MM.1S (cell line): ENCODE results near the gene CLEC16A.

Experiments used
- DNase-seq: peaks from one replicate; pipeline ENCODE4 v3.0.0-alpha.2; 2015
- H2AFZ ChIP-seq: fragments of 300-600 bp; sonication (generic); 2 replicates; pipeline ENCODE4 v1.6.0; 2016; ENCODE audit warnings: antibody characterized with exemption, low read length
- H3F3A ChIP-seq: fragments of 300-600 bp; sonication (generic); 2 replicates; pipeline ENCODE4 v1.6.1; 2016; ENCODE audit warnings: mild to moderate bottlenecking, antibody characterized with exemption, low read length, moderate library complexity, mixed read lengths; ENCODE audit not compliant: insufficient read depth
- H3K27ac ChIP-seq: fragments of 300-600 bp; sonication (generic); 2 replicates; pipeline ENCODE4 v1.5.1; 2016; ENCODE audit warnings: mild to moderate bottlenecking, low read length
- H3K27me3 ChIP-seq: fragments of 300-600 bp; sonication (generic); replicated peaks from 2 replicates; pipeline ENCODE4 v1.6.0; 2016; ENCODE audit warnings: low read length; ENCODE audit not compliant: insufficient read depth
- H3K36me3 ChIP-seq: fragments of 300-600 bp; sonication (generic); replicated peaks from 2 replicates; pipeline ENCODE4 v1.6.1; 2016; ENCODE audit warnings: mild to moderate bottlenecking, low read length, mixed read lengths; ENCODE audit not compliant: insufficient read depth
- H3K4me1 ChIP-seq: fragments of 300-600 bp; sonication (generic); 2 replicates; pipeline ENCODE4 v1.6.1; 2016; ENCODE audit warnings: low read length, mixed read lengths
- H3K4me2 ChIP-seq: fragments of 300-600 bp; sonication (generic); 2 replicates; pipeline ENCODE4 v1.6.0; 2016; ENCODE audit warnings: low read depth, low read length
- H3K4me3 ChIP-seq: fragments of 300-600 bp; sonication (generic); 2 replicates; pipeline ENCODE4 v1.5.1; 2016; ENCODE audit warnings: low read length, mixed read lengths
- H3K79me2 ChIP-seq: fragments of 300-600 bp; sonication (generic); 2 replicates; pipeline ENCODE4 v1.6.1; 2016; ENCODE audit warnings: mixed run types, low read length, mixed read lengths
- H3K9ac ChIP-seq: fragments of 300-600 bp; sonication (generic); 2 replicates; pipeline ENCODE4 v1.6.1; 2016; ENCODE audit warnings: low read length, mixed read lengths
- H3K9me2 ChIP-seq: fragments of 300-600 bp; sonication (generic); replicated peaks from 2 replicates; pipeline ENCODE4 v1.6.1; 2016; ENCODE audit warnings: mild to moderate bottlenecking, low read length, mixed read lengths; ENCODE audit not compliant: insufficient read depth
- H3K9me3 ChIP-seq: fragments of 300-600 bp; sonication (generic); replicated peaks from 2 replicates; pipeline ENCODE4 v1.6.1; 2016; ENCODE audit warnings: mild to moderate bottlenecking, low read length, mixed read lengths; ENCODE audit not compliant: insufficient read depth
- H4K20me1 ChIP-seq: fragments of 300-600 bp; sonication (generic); 2 replicates; pipeline ENCODE4 v1.6.1; 2016; ENCODE audit warnings: mild to moderate bottlenecking, low read length, moderate library complexity, mixed read lengths; ENCODE audit not compliant: insufficient read depth
- EZH2 ChIP-seq: fragments of 300-600 bp; sonication (generic); optimal IDR thresholded peaks from 2 replicates; pipeline ENCODE3; 2017; ENCODE audit warnings: low read depth, mild to moderate bottlenecking, antibody characterized with exemption, low read length, mixed read lengths
- EZH2phosphoT487 ChIP-seq: fragments of 300-600 bp; sonication (generic); IDR thresholded peaks from 2 replicates; pipeline ENCODE4 v1.6.1; 2018; ENCODE audit warnings: antibody characterized with exemption, low read length
- TF ChIP-seq, protein P1 (sequence below): fragments of 300-600 bp; sonication (generic); IDR thresholded peaks from 2 replicates; pipeline ENCODE4 v1.5.1; 2016; ENCODE audit warnings: antibody characterized with exemption, low read length, mixed read lengths

CLEC16A gene

DNA sequence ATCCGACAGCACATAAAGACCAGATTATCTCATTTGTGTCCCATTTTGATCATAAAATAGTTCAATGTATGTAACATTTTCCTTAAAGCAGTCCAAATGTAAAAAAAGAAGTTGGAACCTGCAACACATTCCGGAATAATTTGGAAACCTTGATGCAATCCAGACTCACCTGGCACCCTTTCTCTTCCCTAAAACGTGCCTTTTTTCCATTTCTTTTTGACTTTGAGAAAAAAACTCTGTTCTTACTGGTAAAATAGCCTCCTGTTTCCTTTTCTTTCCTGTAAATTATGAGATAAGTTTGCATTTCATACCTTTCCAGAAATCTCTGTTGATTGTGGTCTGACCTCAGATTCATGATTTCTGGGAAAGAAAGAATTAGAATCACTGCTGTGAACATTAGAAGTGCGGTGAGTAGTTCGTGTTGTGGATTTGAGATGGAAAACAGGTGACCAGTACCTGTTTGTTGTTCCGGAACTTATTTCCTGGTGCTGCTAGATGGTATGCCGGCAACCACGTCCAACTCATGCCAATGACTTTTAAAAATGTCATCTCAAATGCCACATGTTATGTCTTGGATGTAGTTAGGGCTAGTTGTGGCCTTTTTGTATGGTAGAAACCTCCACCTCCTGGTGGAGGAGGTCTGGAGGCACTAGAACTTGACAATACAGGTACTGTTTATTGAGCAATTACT lies 203.5 kb downstream of the CLEC16A start:
- no peak overlapping the region for H2AFZ ChIP-seq
- no peak for DNase-seq
- H3K27me3 ChIP-seq, result no peaks in the 10 kb centered on the region
- H3K4me3 ChIP-seq, result no peak overlapping the region
- H3K36me3 ChIP-seq, result no peaks in the 10 kb centered on the region
- H4K20me1 ChIP-seq, result no peaks in the 10 kb centered on the region
- no peak for TF ChIP-seq EZH2
- TF ChIP-seq EZH2phosphoT487, result no peak
- TF ChIP-seq, protein P1, sequence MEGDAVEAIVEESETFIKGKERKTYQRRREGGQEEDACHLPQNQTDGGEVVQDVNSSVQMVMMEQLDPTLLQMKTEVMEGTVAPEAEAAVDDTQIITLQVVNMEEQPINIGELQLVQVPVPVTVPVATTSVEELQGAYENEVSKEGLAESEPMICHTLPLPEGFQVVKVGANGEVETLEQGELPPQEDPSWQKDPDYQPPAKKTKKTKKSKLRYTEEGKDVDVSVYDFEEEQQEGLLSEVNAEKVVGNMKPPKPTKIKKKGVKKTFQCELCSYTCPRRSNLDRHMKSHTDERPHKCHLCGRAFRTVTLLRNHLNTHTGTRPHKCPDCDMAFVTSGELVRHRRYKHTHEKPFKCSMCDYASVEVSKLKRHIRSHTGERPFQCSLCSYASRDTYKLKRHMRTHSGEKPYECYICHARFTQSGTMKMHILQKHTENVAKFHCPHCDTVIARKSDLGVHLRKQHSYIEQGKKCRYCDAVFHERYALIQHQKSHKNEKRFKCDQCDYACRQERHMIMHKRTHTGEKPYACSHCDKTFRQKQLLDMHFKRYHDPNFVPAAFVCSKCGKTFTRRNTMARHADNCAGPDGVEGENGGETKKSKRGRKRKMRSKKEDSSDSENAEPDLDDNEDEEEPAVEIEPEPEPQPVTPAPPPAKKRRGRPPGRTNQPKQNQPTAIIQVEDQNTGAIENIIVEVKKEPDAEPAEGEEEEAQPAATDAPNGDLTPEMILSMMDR, result no peak
- H3K27ac ChIP-seq, result no peak overlapping the region
- H3K4me2 ChIP-seq, result no peak overlapping the region
- no peaks in the 10 kb centered on the region for H3K4me1 ChIP-seq
- no peaks in the 10 kb centered on the region for H3K79me2 ChIP-seq
- no peaks in the 10 kb centered on the region for H3K9me2 ChIP-seq
- no peaks in the 10 kb centered on the region for H3K9me3 ChIP-seq
- no peak overlapping the region for H3K9ac ChIP-seq
- H3F3A ChIP-seq, result no peaks in the 10 kb centered on the region

DNA sequence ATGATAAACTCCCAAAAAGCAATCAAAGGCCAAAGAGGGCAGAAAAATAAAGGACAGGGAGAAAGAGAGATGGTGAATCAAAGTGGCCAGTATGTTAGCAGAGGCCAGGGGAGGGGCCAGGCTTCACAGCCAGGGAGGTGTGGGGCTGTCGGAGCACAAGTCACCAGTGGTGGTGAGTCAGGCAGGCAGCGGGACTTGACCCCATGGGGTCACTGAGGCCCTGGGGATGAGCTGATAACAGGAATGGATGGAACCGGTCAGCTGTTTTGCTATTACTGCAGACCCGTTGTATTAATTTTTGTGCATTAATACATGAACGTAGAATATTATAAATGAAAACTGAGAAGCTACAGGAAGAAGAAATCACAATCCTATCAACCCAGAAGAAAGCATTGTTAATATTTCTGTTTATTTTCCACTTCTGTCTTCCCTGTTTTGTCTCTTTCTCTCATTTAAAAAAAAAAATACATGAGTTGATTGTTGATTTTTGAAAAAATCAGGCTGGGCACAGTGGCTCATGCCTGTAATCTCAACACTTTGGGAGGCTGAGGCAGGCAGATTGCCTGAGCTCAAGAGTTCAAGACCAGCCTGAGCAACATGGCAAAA lies 204.8 kb downstream of the CLEC16A start:
- H3K79me2 ChIP-seq, result no peaks in the 10 kb centered on the region
- H3K4me2 ChIP-seq, result no peak overlapping the region
- H3K27ac ChIP-seq, result no peak overlapping the region
- H3K27me3 ChIP-seq, result no peaks in the 10 kb centered on the region
- H3K36me3 ChIP-seq, result no peaks in the 10 kb centered on the region
- no peak for DNase-seq
- no peak overlapping the region for H3K9ac ChIP-seq
- H3K4me1 ChIP-seq, result no peaks in the 10 kb centered on the region
- TF ChIP-seq, protein P1, result no peak
- TF ChIP-seq EZH2 (no peak), EZH2phosphoT487 (no peak)
- H4K20me1 ChIP-seq, result no peaks in the 10 kb centered on the region
- H3F3A ChIP-seq, result no peaks in the 10 kb centered on the region
- no peak overlapping the region for H3K4me3 ChIP-seq
- H3K9me2 ChIP-seq, result no peaks in the 10 kb centered on the region
- H2AFZ ChIP-seq, result no peak overlapping the region
- no peaks in the 10 kb centered on the region for H3K9me3 ChIP-seq

DNA sequence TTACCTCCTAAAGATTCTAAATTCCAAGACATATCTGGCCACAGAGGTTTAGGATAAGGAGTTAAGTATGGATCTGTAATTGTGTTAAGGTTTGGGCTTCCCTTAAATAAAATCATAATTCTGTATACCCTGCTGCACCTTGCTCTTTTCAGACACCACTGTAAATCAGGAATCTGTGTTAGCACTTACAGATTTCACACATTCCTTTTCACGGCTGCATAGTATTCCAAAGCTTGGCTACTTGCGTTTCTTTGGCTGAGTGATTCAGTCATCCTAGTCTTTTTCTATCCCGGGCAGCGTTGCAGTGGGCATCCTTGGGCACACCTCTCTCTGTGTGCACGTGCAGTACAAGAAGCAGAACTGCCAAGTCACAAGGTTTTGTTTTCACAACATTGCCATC lies 205.8 kb downstream of the CLEC16A start:
- Histone ChIP-seq H3F3A (no peaks in the 10 kb centered on the region), H3K9ac (no peak overlapping the region), H3K27me3 (no peaks in the 10 kb centered on the region), H3K4me3 (no peak overlapping the region), H3K4me2 (no peak overlapping the region), H3K36me3 (no peaks in the 10 kb centered on the region), H3K27ac (no peak overlapping the region), H3K9me2 (no peaks in the 10 kb centered on the region), H2AFZ (no peak overlapping the region), H3K79me2 (no peaks in the 10 kb centered on the region), H3K9me3 (no peaks in the 10 kb centered on the region), H4K20me1 (no peaks in the 10 kb centered on the region), H3K4me1 (no peaks in the 10 kb centered on the region)
- TF ChIP-seq, protein P1, result no peak
- TF ChIP-seq EZH2, result no peak
- TF ChIP-seq EZH2phosphoT487, result no peak
- DNase-seq, result no peak
